Ammon's horn (tissue), 1 donor: ENCODE results near the gene ARHGAP27.
A peak's percentile ranks its signal among the peaks of the same experiment; 100 is the strongest.

Experiments used
- DNase-seq: peaks from one replicate; pipeline ENCODE4 v3.0.0-alpha.2; 2016; ENCODE audit warnings: low spot score

Gene ARHGAP27

DNA sequence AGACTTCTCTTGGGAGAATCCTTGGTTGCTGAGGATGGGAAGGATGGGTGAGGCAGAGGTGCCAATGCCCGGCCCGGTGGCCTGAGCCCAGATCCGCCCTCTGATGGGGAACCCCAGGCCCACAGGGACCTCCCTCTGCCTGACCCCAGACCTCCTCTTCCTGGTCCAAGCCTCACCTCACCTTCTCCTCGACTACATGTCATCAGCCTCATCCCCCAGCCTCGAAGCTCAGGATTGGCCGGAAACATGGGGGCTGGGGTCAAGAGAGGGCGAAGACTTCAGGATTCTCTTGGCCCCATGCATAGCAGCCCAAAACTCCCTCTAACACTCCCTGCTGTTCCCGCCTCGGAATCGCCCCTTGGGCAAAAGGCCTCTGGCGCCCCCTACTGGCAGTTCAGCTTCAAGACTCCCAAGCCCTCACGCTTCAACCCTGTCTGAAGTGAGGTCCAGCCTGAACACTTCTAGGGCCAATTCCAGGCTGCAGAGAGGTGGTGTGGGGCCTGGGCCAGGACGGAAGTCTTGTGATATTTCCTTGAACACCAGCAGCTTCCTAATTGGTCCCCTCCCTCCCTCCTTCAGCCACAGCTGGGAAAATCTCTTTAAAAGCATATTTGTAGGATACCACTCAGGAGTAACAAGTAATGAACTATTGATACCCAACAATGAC, 47.2 kb downstream of the ARHGAP27 start:
- peak; percentile 87 for DNase-seq

GRCh38 chr17:45384789-45385262, 47.8 kb downstream of the ARHGAP27 start:
- no peak for DNase-seq

DNA sequence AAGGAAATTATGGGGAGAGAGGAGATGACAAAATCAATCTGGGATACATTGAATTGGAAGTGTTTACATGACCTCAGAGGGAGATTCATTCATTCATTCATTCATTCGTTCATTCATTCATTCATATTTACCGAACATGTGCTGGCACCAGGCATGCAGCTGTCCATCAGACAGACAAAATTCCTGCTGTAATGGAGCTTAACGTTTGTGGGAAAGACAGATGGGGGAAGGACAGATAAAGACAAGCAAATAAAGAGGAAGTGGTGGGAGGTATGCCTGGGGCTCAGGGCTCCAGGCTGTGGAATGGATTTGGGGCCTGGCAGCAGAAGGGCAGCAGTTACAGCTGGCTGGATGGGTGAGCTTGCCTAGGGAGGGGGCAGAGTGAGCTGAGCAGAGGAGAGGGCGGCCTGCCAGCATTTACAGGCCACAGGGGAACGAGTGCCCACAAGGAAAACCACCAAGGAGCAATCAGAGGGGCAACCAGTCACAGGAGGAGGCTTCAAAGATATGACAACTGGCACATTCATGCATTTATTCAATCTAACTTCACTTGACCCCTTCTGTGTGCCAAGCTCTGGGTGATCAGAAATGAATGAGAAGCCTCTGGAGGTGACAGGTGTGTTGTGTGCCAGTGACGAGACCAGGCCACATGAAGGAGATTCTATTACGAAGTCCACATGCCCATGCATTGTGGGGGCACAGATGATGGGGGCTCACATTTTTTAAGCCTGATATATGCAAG, 48.5 kb downstream of the ARHGAP27 start:
- no peak for DNase-seq

- no peak for DNase-seq
Observed at GRCh38 chr17:45383003-45383402, 49.7 kb downstream of the ARHGAP27 start.

- DNase-seq = no peak
Observed at GRCh38 chr17:45382226-45382625, 50.4 kb downstream of the ARHGAP27 start.

DNA sequence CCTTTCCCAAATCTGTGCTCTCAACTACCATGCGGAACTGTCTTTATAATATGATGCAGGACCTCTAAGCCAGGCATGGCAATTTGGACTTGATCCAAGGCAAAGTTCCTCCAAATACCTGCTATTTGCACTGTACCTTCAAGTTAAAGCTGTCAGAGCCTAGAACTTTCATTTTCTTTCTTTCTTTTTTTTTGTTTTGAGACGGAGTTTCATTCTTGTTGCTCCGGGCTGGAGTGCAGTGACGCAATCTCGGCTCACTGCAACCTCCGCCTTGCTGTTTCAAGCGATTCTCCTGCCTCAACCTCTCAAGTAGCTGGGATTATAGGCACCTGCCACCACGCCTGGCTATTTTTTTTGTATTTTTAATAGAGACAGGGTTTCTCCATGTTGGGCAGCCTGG, 51.7 kb downstream of the ARHGAP27 start:
- DNase-seq = no peak

- no peak for DNase-seq
Observed at GRCh38 chr17:45380046-45380765, 52.5 kb downstream of the ARHGAP27 start.

- DNase-seq = no peak
Observed at GRCh38 chr17:45377401-45377800, 55.3 kb downstream of the ARHGAP27 start.

- no peak for DNase-seq
Observed at GRCh38 chr17:45376171-45377005, 56.3 kb downstream of the ARHGAP27 start.

DNA sequence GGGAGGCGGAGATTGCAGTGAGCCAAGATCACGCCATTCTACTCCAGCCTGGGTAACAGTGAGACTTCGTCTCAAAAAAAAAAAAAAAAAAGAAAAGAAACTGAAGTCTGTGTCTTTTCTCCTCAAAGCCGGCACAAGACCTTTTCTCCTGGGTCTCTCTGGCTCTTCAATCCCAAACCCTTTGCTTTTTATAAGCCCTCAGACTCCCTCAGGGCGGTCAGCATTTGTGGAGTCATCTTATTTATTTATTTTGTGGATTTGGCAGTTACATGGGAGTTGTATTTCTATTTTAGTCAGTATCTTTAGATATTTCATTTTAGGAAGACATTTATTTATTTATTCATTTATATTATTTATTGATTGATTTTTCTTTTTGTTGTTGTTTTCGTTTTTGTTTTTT, 58.2 kb downstream of the ARHGAP27 start:
- DNase-seq = no peak

- no peak for DNase-seq
Observed at GRCh38 chr17:45372325-45372869, 60.3 kb downstream of the ARHGAP27 start.

DNA sequence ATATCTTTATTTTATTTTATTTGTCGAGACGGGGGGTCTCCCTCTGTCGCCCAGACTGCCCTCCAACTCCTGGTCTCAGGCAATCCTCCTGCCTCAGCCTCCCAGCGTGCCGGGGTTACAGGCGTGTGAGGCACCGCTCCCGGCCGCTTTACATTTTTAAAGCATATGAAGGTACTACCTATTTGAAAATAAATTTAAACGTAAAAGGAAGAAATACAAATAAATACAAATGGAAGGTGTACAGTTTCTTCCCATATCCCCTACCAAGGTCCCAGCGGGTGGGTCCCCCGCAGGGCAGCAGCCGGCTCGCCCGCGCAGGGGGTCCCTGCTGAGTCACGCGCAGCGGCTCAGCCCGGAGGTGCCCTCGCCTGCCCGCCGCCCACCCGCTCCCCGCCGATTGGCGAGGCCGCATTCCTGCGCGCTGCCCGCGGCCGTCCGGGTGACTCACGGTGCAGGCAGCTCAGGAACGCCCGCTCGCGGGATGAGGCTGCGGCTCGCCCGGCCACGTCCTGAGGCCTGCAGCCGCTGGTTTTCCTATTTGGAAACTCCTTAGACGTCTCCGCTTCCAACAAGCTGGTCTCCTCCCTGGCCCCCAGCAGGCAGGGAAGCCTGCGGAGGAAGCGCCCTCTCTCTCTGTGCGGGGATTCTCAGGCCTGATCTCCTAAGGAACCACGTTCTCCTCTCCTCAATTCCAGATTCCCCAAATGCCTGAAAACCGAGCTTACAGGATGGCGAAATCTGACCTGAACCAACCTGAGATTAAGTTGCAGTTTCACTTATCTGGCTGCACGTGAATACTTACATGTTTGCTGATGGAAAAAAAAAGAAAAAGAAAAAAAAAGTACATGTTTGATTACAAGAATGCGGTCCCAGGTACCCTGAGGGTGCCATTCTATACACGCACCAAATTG, 61.0 kb downstream of the ARHGAP27 start:
- peak; percentile 37 for DNase-seq

GRCh38 chr17:45370949-45371413, 61.7 kb downstream of the ARHGAP27 start:
- DNase-seq = no peak

DNA sequence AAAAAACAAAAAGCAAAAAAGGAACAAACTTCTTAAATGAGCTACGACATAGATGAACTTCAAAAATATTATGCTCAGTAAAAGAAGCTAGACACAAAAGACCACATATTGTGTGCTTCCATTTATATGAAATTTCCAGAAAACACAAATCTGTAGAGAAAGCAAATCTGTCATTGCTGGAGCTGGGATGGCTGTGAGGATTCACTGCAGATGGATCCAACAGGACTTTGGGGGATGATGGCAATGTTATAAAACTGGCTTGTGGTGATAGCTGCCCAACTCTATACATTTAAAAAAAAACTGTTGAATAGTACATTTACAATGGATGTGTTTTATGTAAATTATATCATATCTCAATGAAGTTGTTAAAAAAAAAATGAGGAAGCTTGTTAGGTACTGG, 63.2 kb downstream of the ARHGAP27 start:
- DNase-seq = no peak

GRCh38 chr17:45368651-45369050, 64.0 kb downstream of the ARHGAP27 start:
- no peak for DNase-seq

DNA sequence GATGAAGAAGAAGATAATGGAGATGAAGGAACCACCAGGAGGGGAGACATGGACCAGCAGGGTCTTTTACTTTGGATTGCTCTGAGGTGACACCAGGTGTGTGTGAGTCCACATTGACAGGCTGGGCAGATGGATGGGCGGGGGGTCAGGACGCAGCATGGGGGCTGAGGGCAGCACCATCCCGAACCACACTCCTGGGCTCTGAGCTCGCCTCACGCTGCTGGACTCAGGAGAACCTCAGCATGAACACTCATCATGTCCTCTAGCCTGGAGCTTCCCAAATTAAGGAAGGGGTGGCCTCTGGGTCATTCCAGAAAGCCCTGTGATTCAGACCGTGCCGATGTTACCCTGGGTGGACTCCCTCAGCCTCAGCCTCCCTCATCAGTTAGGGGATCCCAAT, 65.5 kb downstream of the ARHGAP27 start:
- DNase-seq = no peak

GRCh38 chr17:45366691-45367090, 66.0 kb downstream of the ARHGAP27 start:
- no peak for DNase-seq

GRCh38 chr17:45366049-45366448, 66.6 kb downstream of the ARHGAP27 start:
- DNase-seq = no peak

DNA sequence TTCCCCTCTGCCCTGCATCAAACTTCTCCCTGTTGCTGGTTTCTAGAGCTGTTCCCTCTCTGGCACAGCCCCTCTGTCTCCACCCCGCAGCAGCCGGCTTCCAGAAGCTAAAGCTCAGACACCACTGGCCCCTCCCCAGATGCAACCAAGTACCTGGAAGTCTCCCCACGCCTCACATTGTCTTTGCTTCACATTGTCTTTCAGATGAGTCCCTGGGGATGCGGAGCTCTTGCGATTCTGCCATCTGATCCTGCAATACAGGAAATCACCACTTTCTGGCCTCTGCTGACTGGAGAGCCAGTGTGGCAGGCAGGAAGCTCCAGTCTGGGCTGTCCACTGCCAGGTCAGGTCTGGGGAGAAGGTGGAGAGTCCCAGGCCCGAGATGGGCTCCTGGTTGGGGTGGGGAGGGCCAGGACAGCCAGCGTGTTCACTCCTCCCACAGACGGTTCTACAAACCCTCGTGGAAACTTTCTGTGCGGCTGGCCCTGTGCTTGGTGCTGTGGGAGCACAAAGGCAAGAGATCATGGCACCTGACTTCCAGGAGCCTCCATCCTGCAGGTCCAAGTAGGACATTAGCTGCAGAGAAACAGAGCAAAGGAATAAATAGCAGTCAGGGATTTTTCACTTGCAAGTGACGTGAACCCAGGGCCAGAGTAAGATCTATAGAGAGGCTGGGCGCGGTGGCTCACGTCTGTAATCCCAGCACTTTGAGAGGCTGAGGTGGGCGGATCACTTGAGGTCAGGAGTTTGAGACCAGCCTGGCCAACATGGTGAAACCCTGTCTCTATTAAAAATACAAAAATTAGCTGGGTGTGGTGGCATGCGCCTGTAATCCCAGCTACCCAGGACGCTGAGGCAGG, 67.9 kb downstream of the ARHGAP27 start:
- no peak for DNase-seq

DNA sequence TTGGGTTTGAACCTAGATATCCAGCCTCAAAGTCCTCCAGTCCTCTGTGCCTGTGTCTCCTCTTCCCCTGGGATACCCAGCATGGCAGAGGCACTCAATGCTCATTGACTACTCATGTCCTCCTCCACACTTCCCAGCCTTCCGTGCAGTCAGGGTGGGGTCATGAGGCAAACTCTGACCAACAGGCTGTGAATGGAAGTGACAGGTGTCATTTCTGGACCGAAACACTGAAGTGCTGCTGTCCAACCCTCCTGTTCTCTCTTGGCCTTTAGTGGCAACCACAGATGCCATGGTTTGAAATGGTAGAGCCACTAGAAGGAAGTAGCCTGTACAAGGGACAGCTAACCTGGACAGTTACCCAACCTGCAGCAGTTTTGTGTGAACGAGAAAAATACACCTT, 69.2 kb downstream of the ARHGAP27 start:
- no peak for DNase-seq
